Activated T-cell treated with anti-CD3 and anti-CD28 coated beads, Interleukin-2, amount 50 U/mL, for 72 hours (primary cell): ENCODE measurements around the gene CROCC2. TPM values are rescaled to one million over a fixed set of nuclear protein-coding genes. Genes with fewer than 3 reads are reported as not detected.

ENCODE experiments used
- ATAC-seq, 2 donors: fragments of 150-1000 bp; cut with Tn5 transposase; replicated peaks in 1 of 2; 2 replicates each; pipeline ENCODE4 v1.10.0; 2021; ENCODE audit warnings: moderate library complexity in 2 of 2, mild to moderate bottlenecking in 1 of 2
- DNase-seq, 2 donors: peaks; one replicate each; pipeline ENCODE4 v3.0.0; 2021 to 2022; ENCODE audit warnings: mixed read lengths in 1 of 2
- H3K27ac Mint-ChIP-seq: one replicate; pipeline ENCODE4 v1.8.0; 2022; ENCODE audit warnings: mild to moderate bottlenecking, moderate library complexity, mixed read lengths
- H3K27me3 Mint-ChIP-seq: one replicate; pipeline ENCODE4 v1.8.0; 2022; ENCODE audit warnings: low read depth, mixed read lengths
- H3K36me3 Mint-ChIP-seq, 2 donors: one replicate each; pipeline ENCODE4 v1.8.0; 2022; ENCODE audit warnings: mixed read lengths in 2 of 2, mild to moderate bottlenecking in 1 of 2; ENCODE audit not compliant: insufficient read depth in 2 of 2
- H3K4me1 Mint-ChIP-seq: one replicate; pipeline ENCODE4 v1.8.0; 2022; ENCODE audit warnings: low read depth, mixed read lengths
- H3K4me3 Mint-ChIP-seq, 2 donors: one replicate each; pipeline ENCODE4 v1.8.0; 2022; ENCODE audit warnings: mild to moderate bottlenecking in 2 of 2, mixed read lengths in 2 of 2, moderate library complexity in 2 of 2
- H3K9me3 Mint-ChIP-seq, 2 donors: one replicate each; pipeline ENCODE4 v1.8.0; 2022; ENCODE audit warnings: mixed read lengths in 2 of 2
- total RNA-seq, 2 donors: library from RNA; stranded (reverse); gene quantifications; one replicate each; pipeline ENCODE4 v1.2.3, GENCODE V29; 2022

The CROCC2 gene
- total RNA-seq, 2 donors from 2014 or later: not detected

- Mint-ChIP-seq H3K36me3 (peaks cover 0 to 3% of the 10 kb centered on the region in 2 donors), H3K9me3 (no peaks in the 10 kb centered on the region), H3K27ac (no peak overlapping the region), H3K27me3 (no peaks in the 10 kb centered on the region), H3K4me3 (no peak overlapping the region), H3K4me1 (no peaks in the 10 kb centered on the region)
- DNase-seq (no peak), ATAC-seq (no peak)
These were observed 134.1 kb downstream of the CROCC2 start for GRCh38 chr2:241040081-241040803.

- peaks cover 0 to 3% of the 10 kb centered on the region in 2 donors for H3K36me3 Mint-ChIP-seq
- no peaks in the 10 kb centered on the region for H3K27me3 Mint-ChIP-seq
- H3K4me1 Mint-ChIP-seq: no peaks in the 10 kb centered on the region
- DNase-seq (no peak), ATAC-seq (peak; percentile 37 to 69)
- no peaks in the 10 kb centered on the region for H3K9me3 Mint-ChIP-seq
- H3K4me3 Mint-ChIP-seq: no peak overlapping the region
- peak overlapping the region; percentile 48 for H3K27ac Mint-ChIP-seq
These were observed 135.5 kb downstream of the CROCC2 start for GRCh38 chr2:241041589-241042158.

Other genes with a start within 250 kb of the CROCC2 start
- not detected for gene AQP12B, start 223.5 kb upstream of the CROCC2 start, total RNA-seq
- gene AQP12A, start 214.5 kb upstream of the CROCC2 start, total RNA-seq: not detected
- gene KIF1A, start 86.1 kb upstream of the CROCC2 start, total RNA-seq: 10 to 100 TPM; 28.8 to 30.1 TPM
- not detected for gene AGXT, start 37.5 kb upstream of the CROCC2 start, total RNA-seq
- not detected for gene MAB21L4, start 10.2 kb upstream of the CROCC2 start, total RNA-seq
- 1 to 10 TPM in 1 of 2 donors, under 1 TPM in 1; 0.36 to 4.1 TPM for gene SNED1, start 92.3 kb downstream of the CROCC2 start, total RNA-seq
- gene MTERF4, start 196.0 kb downstream of the CROCC2 start, total RNA-seq: 10 to 100 TPM; 48.7 to 53.7 TPM
- 100 to 1,000 TPM; 123 to 171 TPM for gene PASK, start 243.1 kb downstream of the CROCC2 start, total RNA-seq
- 10 to 100 TPM; 89.1 to 97.8 TPM for gene PPP1R7, start 244.1 kb downstream of the CROCC2 start, total RNA-seq